GM12875 (cell line): ENCODE results near the gene TSHZ2.
"Not testable (repeated sequence)": the region's sequence is repeated elsewhere in the genome, so short reads cannot be mapped to it uniquely, and the experiment has no call there.

Experiments
- H3K4me3 ChIP-seq: one replicate; pipeline ENCODE4 v1.5.1; 2011; ENCODE audit warnings: low read depth, low read length, control low read depth
- CTCF ChIP-seq: IDR thresholded peaks from 2 replicates; pipeline ENCODE4 v1.5.1; 2011; ENCODE audit warnings: low read depth, mild to moderate bottlenecking, control low read depth, inconsistent platforms, low read length, moderate library complexity, borderline replicate concordance; ENCODE audit not compliant: insufficient read depth

Gene TSHZ2

GRCh38 chr20:53425481-53425880 lies 453.3 kb downstream of the TSHZ2 start:
- no peak for TF ChIP-seq CTCF
- H3K4me3 ChIP-seq: no peak overlapping the region

GRCh38 chr20:53425941-53426340 lies 453.8 kb downstream of the TSHZ2 start:
- TF ChIP-seq CTCF: no peak
- H3K4me3 ChIP-seq: no peak overlapping the region

DNA sequence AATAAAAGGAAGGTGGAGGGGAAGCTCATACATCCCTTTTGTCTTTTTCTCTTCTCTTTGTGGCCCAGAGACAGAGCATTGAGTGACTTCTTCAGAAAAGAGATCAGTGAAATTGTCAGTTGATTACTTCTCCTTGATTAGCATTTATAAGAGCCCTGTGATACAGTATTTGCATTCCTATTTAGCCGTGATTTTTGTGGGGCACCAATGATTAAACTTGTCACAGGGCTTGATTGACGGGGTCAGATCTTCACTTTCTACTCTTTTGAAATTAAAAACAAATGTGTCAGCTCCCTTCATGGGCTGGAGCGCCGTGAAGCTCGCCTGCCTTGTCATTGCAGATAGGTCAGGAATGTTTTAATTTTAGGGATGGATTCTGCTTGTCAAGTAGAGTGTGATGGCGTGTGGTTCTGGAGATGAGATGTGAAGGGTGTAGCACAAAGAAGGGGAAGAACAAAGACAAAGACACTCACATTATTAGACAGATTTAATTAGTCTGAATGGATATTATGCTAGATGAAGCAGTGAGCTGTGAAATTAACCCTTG lies 454.7 kb downstream of the TSHZ2 start:
- TF ChIP-seq CTCF: no peak
- no peak overlapping the region for H3K4me3 ChIP-seq

GRCh38 chr20:53427951-53428350 lies 455.8 kb downstream of the TSHZ2 start:
- TF ChIP-seq CTCF: no peak
- H3K4me3 ChIP-seq: no peak overlapping the region

GRCh38 chr20:53428588-53428987 lies 456.4 kb downstream of the TSHZ2 start:
- TF ChIP-seq CTCF: no peak
- no peak overlapping the region for H3K4me3 ChIP-seq

DNA sequence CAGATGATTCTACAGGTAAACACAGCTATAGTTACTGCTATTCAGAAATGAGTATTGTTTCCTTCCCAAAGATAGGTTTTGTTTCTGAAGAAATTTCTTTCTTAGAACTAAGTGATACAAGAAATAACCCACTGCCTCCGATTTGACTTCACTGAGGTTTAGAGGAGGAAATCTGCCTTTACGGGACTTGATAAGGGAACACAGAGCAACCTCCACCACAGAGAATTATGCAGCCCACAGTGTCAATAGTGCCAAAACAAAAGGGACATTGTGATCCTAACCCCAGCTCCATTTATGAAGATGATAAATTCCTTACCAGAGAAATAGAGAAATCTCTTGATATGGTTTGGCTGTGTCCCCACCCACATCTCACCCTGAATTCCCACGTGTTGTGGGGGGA lies 456.8 kb downstream of the TSHZ2 start:
- no peak overlapping the region for H3K4me3 ChIP-seq
- TF ChIP-seq CTCF: no peak

DNA sequence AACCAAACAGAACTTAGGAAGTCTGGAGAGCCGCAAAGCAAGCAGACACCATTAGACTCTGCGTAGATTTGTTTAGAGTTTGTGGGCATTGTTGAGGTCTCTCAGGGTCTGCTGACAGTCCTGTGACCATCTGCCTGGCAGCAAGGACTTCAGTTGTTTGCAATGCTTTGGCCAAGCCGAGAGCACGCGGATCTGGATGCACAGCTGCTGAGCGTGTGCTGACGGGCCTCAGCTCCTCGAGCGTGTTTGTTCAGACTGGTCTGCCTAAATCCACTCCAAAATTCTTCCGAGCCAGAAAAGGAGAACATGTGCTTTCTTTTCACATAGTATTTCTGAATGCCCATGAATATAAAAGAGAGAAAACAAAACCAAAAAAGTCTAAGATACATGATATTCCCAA lies 462.5 kb downstream of the TSHZ2 start:
- TF ChIP-seq CTCF: no peak
- H3K4me3 ChIP-seq: no peak overlapping the region

DNA sequence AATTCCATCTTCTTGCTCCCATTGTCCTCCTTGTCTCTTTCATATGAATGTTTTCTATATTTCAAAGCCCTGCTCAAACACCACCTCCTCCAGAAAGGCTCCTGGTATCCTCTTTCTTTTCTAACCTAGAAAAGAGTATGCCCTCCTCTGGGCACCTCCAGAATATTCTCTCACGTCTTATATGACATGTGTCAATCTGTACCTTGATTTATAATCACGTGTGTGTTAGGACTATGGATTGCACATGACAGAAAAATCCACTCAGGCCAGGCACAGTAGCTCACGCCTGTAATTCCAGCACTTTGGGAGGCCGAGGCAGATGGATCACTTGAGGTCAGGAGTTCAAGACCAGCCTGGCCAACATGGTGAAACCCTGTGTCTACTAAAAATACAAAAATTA lies 464.8 kb downstream of the TSHZ2 start:
- H3K4me3 ChIP-seq: not testable (repeated sequence)
